Measurements from ENCODE around the gene SRGAP3. TPM values are rescaled to one million over a fixed set of nuclear protein-coding genes. Genes with fewer than 3 reads are reported as not detected.
A peak's percentile ranks its signal among the peaks of the same experiment; 100 is the strongest.

SRGAP3 gene
- polyA plus RNA-seq, 3 donors, result 13.3 to 15.8 (median 15.4) TPM

DNA sequence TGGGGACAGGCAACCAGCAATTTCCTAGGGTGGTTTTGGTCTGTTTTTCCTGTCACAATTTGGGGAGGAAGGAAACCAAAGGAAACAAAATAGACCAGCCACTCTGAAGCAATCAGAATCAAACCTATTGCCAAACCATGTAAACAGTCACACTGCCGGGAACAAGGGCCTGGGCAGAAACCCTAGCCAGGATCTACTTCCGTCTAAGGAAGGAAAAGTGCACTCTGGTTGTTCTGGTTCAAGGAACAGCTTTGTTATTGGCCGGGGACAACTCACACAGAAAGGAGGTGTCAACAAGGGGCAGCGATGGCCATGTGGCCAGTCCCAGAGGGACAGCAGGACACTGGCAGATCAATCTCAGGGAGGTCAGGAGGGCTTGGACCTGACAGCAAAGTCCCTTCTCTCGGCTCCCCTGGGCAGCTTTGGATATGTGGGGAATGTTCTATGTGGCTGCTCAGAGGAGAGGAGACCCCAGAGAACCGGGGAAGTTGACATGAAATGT, 268.6 kb downstream of the SRGAP3 start:
- no peak for DNase-seq (ENCODE audit: low read depth in 3 of 3, low spot score in 2 of 3)

DNA sequence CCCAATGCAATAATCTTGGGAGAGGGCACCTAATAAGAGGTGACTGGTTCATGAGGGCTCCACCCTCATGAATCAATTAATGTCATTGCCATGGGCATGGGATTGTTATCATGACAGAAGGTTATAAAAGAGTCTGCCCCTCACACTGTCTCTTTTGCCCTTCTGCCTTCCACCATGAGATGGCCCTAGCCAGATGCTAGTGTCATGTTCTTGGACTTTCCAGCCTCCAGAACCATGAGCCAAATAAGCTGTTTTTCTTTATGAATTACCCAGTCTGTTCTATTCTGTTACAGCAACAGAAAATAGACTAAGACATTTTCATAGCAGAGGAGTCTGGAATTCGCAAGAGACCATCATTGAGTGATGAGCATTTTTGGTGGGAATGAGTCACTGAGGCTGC, 270.2 kb downstream of the SRGAP3 start:
- DNase-seq (ENCODE audit: low read depth in 3 of 3, low spot score in 2 of 3), result no peak

- no peak for DNase-seq (ENCODE audit: low read depth in 3 of 3, low spot score in 2 of 3)
Measured at GRCh38 chr3:8978551-8978950, 270.9 kb downstream of the SRGAP3 start.

GRCh38 chr3:8976540-8977182, 272.8 kb downstream of the SRGAP3 start:
- DNase-seq (ENCODE audit: low read depth in 3 of 3, low spot score in 2 of 3), result no peak

DNA sequence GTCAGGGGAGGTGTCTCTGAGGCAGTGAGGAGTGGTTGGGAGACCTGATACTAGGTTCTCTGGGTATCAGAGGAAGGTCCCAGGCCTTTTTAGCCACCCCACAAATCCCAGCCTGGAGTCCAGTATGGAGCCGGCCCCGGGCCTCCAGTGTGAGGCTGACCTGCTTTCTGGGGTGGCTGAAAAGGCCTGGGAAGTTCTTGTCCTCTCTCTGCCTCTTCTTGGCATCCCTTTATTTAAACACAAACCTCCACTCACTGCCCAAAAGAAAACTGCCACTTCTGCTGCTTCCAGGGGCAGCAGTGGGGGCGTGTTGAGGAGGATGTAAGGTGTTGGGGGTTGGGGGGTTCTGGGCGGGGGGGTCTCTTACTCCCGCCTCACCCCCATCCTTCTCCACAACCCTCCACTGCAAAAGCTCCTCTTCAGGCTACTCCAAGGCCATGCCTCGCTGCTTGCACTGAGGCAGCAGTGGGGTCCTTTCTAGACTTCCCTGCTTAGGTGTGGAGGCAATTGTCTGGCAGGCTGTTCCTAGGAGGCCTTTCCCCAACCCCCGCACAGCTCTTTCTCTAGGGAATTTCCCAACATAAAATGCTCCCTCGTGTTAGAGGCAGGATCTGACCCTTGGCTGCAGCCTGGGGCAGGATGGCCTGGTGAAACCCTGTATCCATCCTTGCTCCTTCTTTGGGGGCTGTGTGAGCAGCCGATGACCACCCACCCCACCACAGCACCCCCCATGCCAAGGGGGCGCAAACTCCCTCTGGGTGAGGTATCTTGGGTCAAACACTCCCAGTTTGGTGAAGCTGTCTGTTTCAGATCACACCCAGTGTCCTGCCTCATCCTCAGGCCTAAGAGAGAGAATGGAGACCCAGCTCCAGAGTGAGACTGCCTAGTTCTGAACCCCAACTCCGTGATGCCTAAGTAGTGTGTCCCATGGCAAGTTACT, 274.1 kb downstream of the SRGAP3 start:
- no peak for DNase-seq (ENCODE audit: low read depth in 3 of 3, low spot score in 2 of 3)

DNA sequence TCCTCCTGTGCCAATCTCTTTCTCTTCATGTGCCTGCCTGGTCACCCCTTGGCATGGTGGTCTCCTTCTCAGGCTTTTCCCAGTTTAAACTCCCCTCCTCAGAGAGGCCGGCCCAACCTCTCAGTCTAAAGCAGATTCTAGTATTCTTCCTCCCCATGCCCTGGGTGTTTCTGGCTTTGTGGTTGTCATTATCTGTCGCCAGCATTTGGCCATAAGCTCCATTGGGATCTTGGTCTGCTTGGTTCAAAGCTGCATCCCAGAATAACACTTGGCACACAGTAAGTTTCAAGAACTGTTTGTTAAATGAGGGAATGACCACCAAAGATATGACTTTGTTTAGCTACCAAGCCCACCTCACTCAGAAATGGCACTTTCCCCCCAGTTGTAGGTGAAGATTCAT, 275.0 kb downstream of the SRGAP3 start:
- no peak for DNase-seq (ENCODE audit: low read depth in 3 of 3, low spot score in 2 of 3)

DNA sequence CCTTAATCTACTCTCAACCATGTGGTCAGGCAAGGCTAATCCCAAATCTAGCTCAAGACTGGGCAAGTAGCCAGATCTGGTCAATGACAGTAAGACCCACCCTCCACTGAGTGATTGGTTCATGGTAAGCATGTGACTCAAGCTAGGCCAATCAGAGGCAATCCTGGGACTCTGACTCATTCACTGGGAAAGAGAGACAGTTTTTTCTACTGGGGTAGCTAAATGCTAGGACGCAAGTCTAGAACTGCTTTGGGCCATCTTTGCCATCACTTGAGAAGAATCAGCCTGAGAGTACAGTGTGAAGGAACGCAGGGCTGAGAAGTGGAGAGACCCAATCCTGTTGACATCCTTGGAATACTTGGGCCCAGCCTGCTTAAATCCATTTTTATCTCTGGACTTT, 276.8 kb downstream of the SRGAP3 start:
- no peak for DNase-seq (ENCODE audit: low read depth in 3 of 3, low spot score in 2 of 3)

GRCh38 chr3:8970971-8971589, 278.4 kb downstream of the SRGAP3 start:
- peak; percentile 40 to 53 (median 45) for DNase-seq (ENCODE audit: low read depth in 3 of 3, low spot score in 2 of 3)

DNA sequence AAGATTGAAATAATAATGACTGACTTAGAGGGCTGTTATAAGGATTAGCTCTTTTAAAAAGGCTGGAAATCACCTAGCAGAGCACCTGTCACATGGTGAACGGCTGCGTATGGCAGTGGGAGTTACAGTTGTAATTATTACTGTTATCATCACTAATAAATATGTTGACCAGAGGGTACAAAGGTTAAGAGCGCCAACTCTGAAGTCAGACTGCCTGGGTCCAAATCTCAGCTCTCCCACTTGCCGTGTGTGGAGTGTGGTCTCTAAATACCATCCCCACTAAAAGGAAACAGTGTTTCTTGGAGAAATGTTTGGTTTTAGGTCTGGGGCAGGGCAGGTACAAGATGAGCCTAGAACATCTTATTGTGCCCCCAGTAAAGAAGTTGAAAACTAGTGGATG, 280.2 kb downstream of the SRGAP3 start:
- DNase-seq (ENCODE audit: low read depth in 3 of 3, low spot score in 2 of 3), result no peak

DNA sequence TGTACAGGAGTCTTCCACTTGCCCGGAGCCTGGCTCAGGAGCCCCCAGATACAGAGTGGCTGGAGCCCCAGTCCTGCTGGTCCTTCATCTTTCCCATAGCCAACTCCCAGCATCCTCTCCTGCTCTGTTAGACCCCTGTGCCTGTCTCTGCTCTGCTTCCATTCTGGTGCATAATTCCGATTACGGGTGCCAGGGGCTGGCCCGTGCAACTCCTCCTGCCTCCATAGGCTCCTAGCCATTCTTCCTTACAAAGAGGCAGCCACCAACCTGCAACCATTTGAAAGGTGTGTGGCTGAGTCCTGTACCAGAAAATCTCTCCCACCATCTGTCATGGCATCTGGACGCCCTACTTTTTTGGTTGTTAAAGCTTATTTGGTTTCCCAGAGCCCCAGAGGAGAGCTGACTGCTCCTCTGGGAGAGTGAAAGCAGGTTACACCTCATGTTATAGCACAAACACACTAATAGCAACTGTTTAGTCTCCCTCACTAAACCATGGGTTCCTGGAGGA, 281.0 kb downstream of the SRGAP3 start:
- no peak for DNase-seq (ENCODE audit: low read depth in 3 of 3, low spot score in 2 of 3)

DNA sequence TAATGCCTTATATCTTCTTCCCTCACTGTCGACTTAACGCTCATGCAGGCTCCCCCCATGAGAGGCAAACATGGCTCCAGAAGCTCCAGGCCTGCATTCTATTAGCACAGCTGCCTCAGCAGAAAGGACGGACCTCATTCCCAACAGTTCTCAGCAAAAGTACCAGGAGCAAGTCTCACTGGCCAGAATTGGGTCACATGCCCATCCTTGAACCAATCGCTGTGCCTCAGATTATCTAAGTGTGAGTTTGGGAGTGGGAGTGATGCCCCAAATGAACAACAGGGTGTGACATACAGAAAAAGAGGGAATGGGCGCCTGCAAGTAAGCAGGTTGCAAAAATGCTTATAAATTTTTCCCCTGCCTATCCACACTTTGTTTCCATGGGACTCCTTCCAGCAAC, 281.9 kb downstream of the SRGAP3 start:
- no peak for DNase-seq (ENCODE audit: low read depth in 3 of 3, low spot score in 2 of 3)

GRCh38 chr3:8966820-8967348, 282.6 kb downstream of the SRGAP3 start:
- no peak for DNase-seq (ENCODE audit: low read depth in 3 of 3, low spot score in 2 of 3)

DNA sequence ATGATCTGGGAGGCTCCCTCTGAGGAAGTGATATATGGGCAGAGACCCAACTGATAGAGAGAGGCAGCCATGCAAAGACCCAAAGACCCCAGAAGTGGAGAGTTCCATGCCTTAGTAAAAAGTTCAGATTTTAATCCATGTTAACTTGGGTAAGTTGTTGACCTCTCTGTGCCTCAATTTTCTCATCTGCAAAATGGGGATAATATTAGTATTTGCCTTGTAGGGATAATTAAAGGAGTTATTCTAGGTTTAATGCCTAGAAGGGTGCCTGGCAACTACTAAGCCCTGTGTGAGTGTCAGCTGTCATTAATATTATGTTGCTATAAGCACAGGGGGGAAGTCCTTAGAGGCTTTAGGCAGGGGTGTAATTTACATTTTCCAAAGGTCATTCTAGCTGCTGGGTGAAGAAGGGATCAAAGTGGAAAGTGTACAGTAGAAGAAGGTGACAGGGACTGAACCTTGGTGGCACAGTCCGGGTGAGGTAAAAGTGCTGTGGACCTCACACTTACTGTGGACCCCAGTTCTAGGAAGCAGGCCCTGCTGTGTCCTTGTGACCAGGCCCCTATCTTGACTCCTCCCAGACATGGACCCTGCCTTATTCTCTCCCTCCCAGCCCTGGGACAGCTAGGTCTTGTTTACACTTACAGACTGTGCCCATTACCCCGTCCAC, 283.2 kb downstream of the SRGAP3 start:
- no peak for DNase-seq (ENCODE audit: low read depth in 3 of 3, low spot score in 2 of 3)

DNA sequence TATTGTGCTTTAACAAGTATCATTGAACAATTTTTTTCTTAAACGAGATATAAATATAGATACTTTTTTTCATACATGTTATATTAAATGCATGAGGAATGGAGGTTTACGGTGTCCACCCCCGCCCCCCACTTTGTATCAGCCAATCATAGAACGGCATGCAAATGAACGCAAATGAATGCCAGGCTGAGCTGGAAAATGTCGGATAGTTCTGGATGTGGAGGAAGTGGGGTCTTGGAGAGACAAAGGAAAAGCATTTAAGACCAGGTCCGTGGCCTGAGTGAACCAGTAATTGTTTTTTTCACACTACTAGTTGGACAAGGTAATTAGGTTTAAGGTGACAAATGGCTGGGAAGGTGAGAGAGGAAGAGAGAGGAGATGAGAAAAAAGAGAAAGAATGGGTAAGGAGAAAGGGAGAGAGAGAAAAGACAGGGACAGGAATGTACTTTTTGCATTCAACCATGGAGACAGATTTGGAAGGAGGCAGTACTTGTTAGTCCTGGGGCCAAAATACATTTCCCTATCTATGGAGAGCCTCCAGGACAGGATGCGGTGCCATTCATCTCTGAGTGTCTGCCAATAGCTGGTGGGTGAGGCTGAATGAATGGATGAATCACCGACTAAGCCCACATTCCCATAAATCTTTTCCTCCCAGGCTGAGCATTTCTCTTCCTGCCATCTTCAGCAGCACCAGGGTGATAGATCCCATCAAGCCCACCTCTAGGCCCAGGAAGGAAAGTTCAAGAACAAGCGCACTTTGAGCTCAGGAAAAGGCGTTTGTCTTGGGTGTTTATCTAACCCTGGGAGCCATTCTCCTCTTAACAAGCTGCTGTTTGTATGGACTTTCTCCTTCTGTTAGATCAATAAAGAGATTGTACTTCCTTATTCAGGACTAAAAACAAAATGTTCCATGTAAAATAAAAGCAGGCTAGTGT, 284.7 kb downstream of the SRGAP3 start:
- no peak for DNase-seq (ENCODE audit: low read depth in 3 of 3, low spot score in 2 of 3)

GRCh38 chr3:8963137-8963853, 286.2 kb downstream of the SRGAP3 start, which contains the start of gene RAD18:
TSS of gene RAD18 (minus strand) at chr3:8963472. CDS start at chr3:8963385, 87 bp downstream.
- peak; percentile 80 to 89 (median 85) for DNase-seq (ENCODE audit: low read depth in 3 of 3, low spot score in 2 of 3)

GRCh38 chr3:8962226-8962861, 287.1 kb downstream of the SRGAP3 start:
- DNase-seq (ENCODE audit: low read depth in 3 of 3, low spot score in 2 of 3), result no peak

GRCh38 chr3:8959668-8960067, 289.8 kb downstream of the SRGAP3 start:
- no peak for DNase-seq (ENCODE audit: low read depth in 3 of 3, low spot score in 2 of 3)

Data from right renal cortex interstitium (tissue), 3 donors.